Activated CD8-positive, alpha-beta memory T cell treated with anti-CD3 and anti-CD28 coated beads, Interleukin-2, amount 10 ng/mL, durations not matched to agents 7 days and 5 days (primary cell): ENCODE results near the gene WFIKKN2. TPM values are rescaled to one million over a fixed set of nuclear protein-coding genes. Genes with fewer than 3 reads are reported as not detected.
A peak's percentile ranks its signal among the peaks of the same experiment; 100 is the strongest.

Experiments used
- ATAC-seq: fragments of 150-1000 bp; cut with Tn5 transposase; one replicate; pipeline ENCODE4 v1.10.0; 2021; ENCODE audit warnings: moderate library complexity
- CTCF ChIA-PET: fragments of 350-600 bp; sonication (Branson Sonifier 250); formaldehyde crosslinking; loops from one replicate; lab custom pipeline; 2021; ENCODE audit warnings: antibody characterized with exemption; lab: Charles Lee
- DNase-seq: peaks from one replicate; pipeline ENCODE4 v3.0.0-alpha.2; 2020
- H3K27ac Mint-ChIP-seq: one replicate; pipeline ENCODE4 v1.8.0; 2021; ENCODE audit warnings: mild to moderate bottlenecking, mixed read lengths
- H3K27me3 Mint-ChIP-seq: one replicate; pipeline ENCODE4 v1.8.0; 2021; ENCODE audit warnings: mixed read lengths
- H3K36me3 Mint-ChIP-seq: one replicate; pipeline ENCODE4 v1.8.0; 2021; ENCODE audit warnings: mild to moderate bottlenecking, mixed read lengths
- H3K4me1 Mint-ChIP-seq: one replicate; pipeline ENCODE4 v1.8.0; 2021; ENCODE audit warnings: mixed read lengths
- H3K4me3 Mint-ChIP-seq: one replicate; pipeline ENCODE4 v1.8.0; 2021; ENCODE audit warnings: mild to moderate bottlenecking, moderate library complexity, mixed read lengths
- H3K9me3 Mint-ChIP-seq: one replicate; pipeline ENCODE4 v1.8.0; 2022; ENCODE audit warnings: low read depth, mixed read lengths
- total RNA-seq, 2 experiments: library from RNA; stranded (reverse); gene quantifications; one replicate each; pipeline ENCODE4 v1.2.3, GENCODE V29; 2021

The WFIKKN2 gene
- total RNA-seq, 2 experiments from 2014 or later, result not detected

GRCh38 chr17:50816771-50817751, 18.3 kb upstream of the WFIKKN2 start:
- H3K9me3 Mint-ChIP-seq, result no peaks in the 10 kb centered on the region
- no peak overlapping the region for H3K27ac Mint-ChIP-seq
- H3K4me1 Mint-ChIP-seq, result peaks cover 39% of the 10 kb centered on the region
- CTCF ChIA-PET, result interaction anchor here (0.8 to 2.9 kb wide), 13 partner anchors 11 to 188 kb away, joined by 3 to 18 read pairs (median 5); no protein-coding TSS in a partner anchor
- H3K4me3 Mint-ChIP-seq, result no peak overlapping the region
- ATAC-seq, result peak; percentile 66
- H3K27me3 Mint-ChIP-seq, result peaks cover 29% of the 10 kb centered on the region
- peaks cover 1% of the 10 kb centered on the region for H3K36me3 Mint-ChIP-seq
- DNase-seq, result peak; percentile 53

DNA sequence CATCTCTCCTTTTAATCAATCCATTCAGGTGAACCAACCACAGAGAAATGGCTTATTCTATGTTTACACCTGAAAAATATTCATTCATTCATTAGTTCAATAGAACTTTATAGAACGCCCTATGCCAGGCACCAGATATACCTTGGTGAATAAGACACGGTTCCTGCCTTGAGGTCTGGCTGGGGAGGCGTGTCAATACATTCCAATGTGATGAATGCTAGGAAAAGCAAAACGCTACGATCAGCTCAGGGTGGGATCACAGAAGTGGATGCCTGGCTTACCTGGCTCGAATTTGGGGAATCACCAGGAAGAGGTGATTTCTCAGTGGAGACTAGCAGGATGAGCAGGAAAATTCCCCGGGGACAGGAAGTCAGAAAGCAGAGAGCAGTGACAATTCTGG, 17.5 kb upstream of the WFIKKN2 start:
- H3K27me3 Mint-ChIP-seq, result peaks cover 29% of the 10 kb centered on the region
- no peak for DNase-seq
- no peak for ATAC-seq
- H3K27ac Mint-ChIP-seq, result no peak overlapping the region
- H3K36me3 Mint-ChIP-seq, result peaks cover 1% of the 10 kb centered on the region
- CTCF ChIA-PET, result interaction anchor here (1.0 to 2.9 kb wide), 7 partner anchors 11 to 187 kb away, joined by 3 to 18 read pairs (median 6); no protein-coding TSS in a partner anchor
- no peaks in the 10 kb centered on the region for H3K9me3 Mint-ChIP-seq
- H3K4me1 Mint-ChIP-seq, result peaks cover 39% of the 10 kb centered on the region
- H3K4me3 Mint-ChIP-seq, result no peak overlapping the region

- peaks cover 29% of the 10 kb centered on the region for H3K27me3 Mint-ChIP-seq
- CTCF ChIA-PET, result interaction anchor here (0.6 to 2.9 kb wide), 9 partner anchors 11 to 659 kb away, joined by 3 to 18 read pairs (median 3); no protein-coding TSS in a partner anchor
- H3K4me1 Mint-ChIP-seq, result peaks cover 39% of the 10 kb centered on the region
- DNase-seq, result no peak
- no peak overlapping the region for H3K4me3 Mint-ChIP-seq
- no peak overlapping the region for H3K27ac Mint-ChIP-seq
- no peak for ATAC-seq
- peaks cover 1% of the 10 kb centered on the region for H3K36me3 Mint-ChIP-seq
- H3K9me3 Mint-ChIP-seq, result no peaks in the 10 kb centered on the region
These were observed 17.1 kb upstream of the WFIKKN2 start for GRCh38 chr17:50818261-50818660.

DNA sequence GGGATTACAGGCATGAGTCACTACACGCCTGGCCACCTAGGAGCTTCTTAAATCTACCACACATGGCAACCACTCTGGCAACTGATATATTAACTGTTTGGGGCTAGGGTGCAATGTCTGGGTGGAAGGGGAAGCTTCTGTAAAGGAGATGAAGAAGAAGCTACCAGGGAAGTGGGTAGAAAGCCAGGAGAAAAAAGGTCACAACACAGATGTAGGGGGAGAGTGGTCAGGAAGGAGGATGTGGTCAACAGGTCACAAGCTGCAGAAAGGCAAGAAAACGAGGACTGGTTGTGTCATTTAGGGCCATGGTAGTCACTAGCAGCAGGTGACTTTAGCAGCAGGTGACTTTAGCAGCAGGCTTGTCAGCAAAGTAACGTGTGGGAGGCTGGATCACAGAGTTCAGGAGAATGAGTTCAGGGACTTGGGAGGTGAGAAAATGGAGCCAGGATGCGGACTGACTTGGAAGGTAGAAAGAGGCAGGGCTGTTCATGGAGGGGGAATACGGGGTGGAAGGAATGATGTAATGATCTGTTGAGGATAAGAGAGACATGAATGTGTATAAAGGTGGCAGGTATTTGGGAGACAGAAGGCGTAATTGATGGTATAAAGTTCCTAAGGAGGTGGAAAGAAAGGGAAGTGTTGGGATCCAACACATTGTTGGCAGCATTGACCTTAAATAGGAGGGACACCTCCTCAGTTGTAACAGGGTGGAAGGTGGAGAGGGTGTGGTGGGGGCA, 16.3 kb upstream of the WFIKKN2 start:
- H3K9me3 Mint-ChIP-seq, result peaks cover 5% of the 10 kb centered on the region
- DNase-seq, result peak; percentile 68
- H3K27me3 Mint-ChIP-seq, result peaks cover 29% of the 10 kb centered on the region
- H3K36me3 Mint-ChIP-seq, result peaks cover 1% of the 10 kb centered on the region
- H3K4me1 Mint-ChIP-seq, result peaks cover 40% of the 10 kb centered on the region
- peak; percentile 38 for ATAC-seq
- no peak overlapping the region for H3K4me3 Mint-ChIP-seq
- CTCF ChIA-PET, result interaction anchor here (0.6 to 2.9 kb wide), 10 partner anchors 10 to 660 kb away, joined by 3 to 18 read pairs (median 4); no protein-coding TSS in a partner anchor
- H3K27ac Mint-ChIP-seq, result peak overlapping the region; percentile 41

- Mint-ChIP-seq H3K4me1 (peaks cover 36% of the 10 kb centered on the region), H3K4me3 (no peak overlapping the region), H3K9me3 (peaks cover 5% of the 10 kb centered on the region), H3K27ac (no peak overlapping the region), H3K27me3 (peaks cover 28% of the 10 kb centered on the region), H3K36me3 (peaks cover 1% of the 10 kb centered on the region)
- no peak for ATAC-seq
- no peak for DNase-seq
- CTCF ChIA-PET, result interaction anchor here (0.8 to 1.3 kb wide), 2 partner anchors 20 to 25 kb away, joined by 3 to 4 read pairs; no protein-coding TSS in a partner anchor
These were observed 14.7 kb upstream of the WFIKKN2 start for GRCh38 chr17:50820651-50821050.

DNA sequence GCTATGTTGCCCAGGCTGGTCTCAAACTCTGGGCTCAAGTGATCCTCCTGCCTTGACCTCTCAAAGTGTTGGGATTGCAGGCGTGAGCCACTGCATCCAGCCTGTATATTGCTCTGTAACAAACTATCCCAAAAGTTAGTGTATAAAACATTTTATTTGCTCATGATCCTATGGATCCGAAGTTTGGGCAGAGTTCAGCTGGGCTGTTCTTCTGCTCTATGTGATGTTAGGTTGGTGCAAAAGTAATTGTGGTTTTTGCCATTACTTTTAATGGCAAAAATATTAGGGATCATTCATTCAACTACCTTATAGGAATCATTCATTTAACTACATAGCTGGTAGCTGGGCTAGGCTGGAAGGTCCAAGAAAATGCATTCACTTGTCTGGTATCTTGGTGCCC, 12.8 kb upstream of the WFIKKN2 start:
- peaks cover 1% of the 10 kb centered on the region for H3K36me3 Mint-ChIP-seq
- H3K4me1 Mint-ChIP-seq, result peaks cover 28% of the 10 kb centered on the region
- H3K4me3 Mint-ChIP-seq, result no peak overlapping the region
- H3K27ac Mint-ChIP-seq, result no peak overlapping the region
- peaks cover 20% of the 10 kb centered on the region for H3K27me3 Mint-ChIP-seq
- DNase-seq (no peak), ATAC-seq (no peak)
- H3K9me3 Mint-ChIP-seq, result peaks cover 5% of the 10 kb centered on the region
- CTCF ChIA-PET, result interaction anchor here (0.6 to 1.7 kb wide), 5 partner anchors 40 to 411 kb away, joined by 3 to 8 read pairs (median 4); no protein-coding TSS in a partner anchor

GRCh38 chr17:50824429-50824828, 11.0 kb upstream of the WFIKKN2 start:
- no peak overlapping the region for H3K4me3 Mint-ChIP-seq
- H3K9me3 Mint-ChIP-seq, result peaks cover 5% of the 10 kb centered on the region
- peaks cover 1% of the 10 kb centered on the region for H3K36me3 Mint-ChIP-seq
- H3K27ac Mint-ChIP-seq, result no peak overlapping the region
- CTCF ChIA-PET, result interaction anchor here (2.0 kb wide), 1 partner anchor 132 kb away, joined by 5 read pairs; no protein-coding TSS in a partner anchor
- H3K27me3 Mint-ChIP-seq, result peaks cover 14% of the 10 kb centered on the region
- DNase-seq (no peak), ATAC-seq (no peak)
- peaks cover 21% of the 10 kb centered on the region for H3K4me1 Mint-ChIP-seq

DNA sequence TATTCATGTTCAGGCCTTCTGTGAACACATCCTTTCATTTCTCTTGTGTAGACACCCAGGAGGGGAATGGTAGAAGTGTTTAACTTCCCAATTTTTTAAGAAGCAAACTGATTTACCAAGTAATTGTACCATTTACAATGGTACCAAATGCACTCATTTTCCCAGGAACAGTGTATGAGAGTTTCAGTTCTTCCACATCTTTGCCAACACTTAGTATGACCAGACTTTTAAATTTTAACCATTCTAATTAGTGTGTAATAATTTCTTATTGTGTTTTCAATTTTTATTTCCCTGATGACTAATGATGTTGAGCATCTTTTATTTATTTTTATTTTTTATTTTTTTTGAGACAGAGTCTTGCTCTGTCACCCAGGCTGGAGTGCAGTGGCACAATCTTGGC, 10.2 kb upstream of the WFIKKN2 start:
- Mint-ChIP-seq H3K27ac (no peak overlapping the region), H3K27me3 (peaks cover 14% of the 10 kb centered on the region), H3K4me3 (no peak overlapping the region), H3K9me3 (peaks cover 5% of the 10 kb centered on the region), H3K36me3 (peaks cover 1% of the 10 kb centered on the region), H3K4me1 (peaks cover 19% of the 10 kb centered on the region)
- no peak for DNase-seq
- no peak for ATAC-seq
- CTCF ChIA-PET, result interaction anchor here (2.0 to 2.1 kb wide), 2 partner anchors 17 to 132 kb away, joined by 5 to 6 read pairs; no protein-coding TSS in a partner anchor

- Mint-ChIP-seq H3K4me1 (peaks cover 11% of the 10 kb centered on the region), H3K36me3 (no peaks in the 10 kb centered on the region), H3K27ac (no peak overlapping the region), H3K4me3 (no peak overlapping the region), H3K27me3 (peaks cover 9% of the 10 kb centered on the region), H3K9me3 (peaks cover 3% of the 10 kb centered on the region)
- CTCF ChIA-PET, result interaction anchor here (0.6 to 4.6 kb wide), 3 partner anchors 11 to 128 kb away, joined by 3 to 18 read pairs (median 3); no protein-coding TSS in a partner anchor
- peak; percentile 27 for ATAC-seq
- DNase-seq, result no peak
These were observed 6.7 kb upstream of the WFIKKN2 start for GRCh38 chr17:50828508-50829170.

- no peaks in the 10 kb centered on the region for H3K9me3 Mint-ChIP-seq
- no peak overlapping the region for H3K4me3 Mint-ChIP-seq
- peaks cover 10% of the 10 kb centered on the region for H3K4me1 Mint-ChIP-seq
- ATAC-seq, result no peak
- no peak overlapping the region for H3K27ac Mint-ChIP-seq
- DNase-seq, result no peak
- peaks cover 5% of the 10 kb centered on the region for H3K27me3 Mint-ChIP-seq
- CTCF ChIA-PET, result interaction anchor here (0.7 to 4.6 kb wide), 3 partner anchors 11 to 83 kb away, joined by 3 to 18 read pairs (median 4); no protein-coding TSS in a partner anchor
- H3K36me3 Mint-ChIP-seq, result no peaks in the 10 kb centered on the region
These were observed 6.1 kb upstream of the WFIKKN2 start for GRCh38 chr17:50829332-50829731.

DNA sequence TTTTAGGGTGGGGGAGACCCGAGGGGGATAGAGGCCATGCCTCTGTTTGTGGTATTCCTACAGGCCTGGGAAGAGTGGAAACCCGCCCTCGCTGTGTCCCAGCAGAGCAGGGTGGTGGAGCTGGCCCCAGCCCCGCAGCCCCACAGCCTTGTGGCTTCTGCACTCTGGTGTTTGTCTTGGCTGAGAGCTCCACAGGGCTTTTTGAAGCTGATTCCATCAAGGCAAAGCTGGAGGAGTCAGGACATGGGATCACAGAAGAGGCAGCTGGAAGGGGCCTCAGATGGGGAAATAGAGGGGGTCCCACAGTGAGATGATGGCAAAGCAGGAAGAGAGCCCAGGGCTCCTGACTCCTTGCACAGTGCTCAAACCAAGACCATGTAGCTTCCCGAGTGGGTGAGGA, 5.0 kb upstream of the WFIKKN2 start:
- Mint-ChIP-seq H3K27me3 (peaks cover 10% of the 10 kb centered on the region), H3K9me3 (no peaks in the 10 kb centered on the region), H3K4me1 (peaks cover 10% of the 10 kb centered on the region), H3K36me3 (no peaks in the 10 kb centered on the region), H3K4me3 (no peak overlapping the region), H3K27ac (no peak overlapping the region)
- CTCF ChIA-PET, result interaction anchor here (1.0 to 4.6 kb wide), 4 partner anchors 12 to 47 kb away, joined by 3 to 18 read pairs (median 4); no protein-coding TSS in a partner anchor
- ATAC-seq (no peak), DNase-seq (no peak)

DNA sequence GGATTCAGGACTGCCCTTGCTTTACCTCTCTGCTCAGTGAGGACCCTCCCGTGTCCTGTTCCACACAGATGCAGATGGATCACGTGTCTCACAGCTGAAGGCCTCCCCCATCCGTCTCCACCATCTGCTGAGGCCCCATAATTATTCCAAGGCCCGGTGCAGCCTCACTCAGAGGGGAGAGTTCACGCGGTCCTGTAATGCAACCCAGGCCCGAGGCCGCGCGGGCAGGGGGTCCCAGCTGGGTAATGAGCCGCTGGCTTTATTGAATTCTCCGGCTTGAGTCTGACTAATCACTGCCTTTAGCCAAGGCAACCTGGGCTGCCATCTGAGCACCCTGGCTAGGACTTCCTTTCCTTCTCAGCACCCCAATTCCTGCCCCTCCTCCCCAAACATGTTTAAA, 4.4 kb upstream of the WFIKKN2 start:
- H3K27me3 Mint-ChIP-seq, result peaks cover 16% of the 10 kb centered on the region
- H3K36me3 Mint-ChIP-seq, result no peaks in the 10 kb centered on the region
- H3K27ac Mint-ChIP-seq, result no peak overlapping the region
- no peak for ATAC-seq
- DNase-seq, result no peak
- peaks cover 10% of the 10 kb centered on the region for H3K4me1 Mint-ChIP-seq
- CTCF ChIA-PET, result interaction anchor here (1.0 to 4.6 kb wide), 5 partner anchors 13 to 48 kb away, joined by 3 to 18 read pairs (median 4); no protein-coding TSS in a partner anchor
- no peaks in the 10 kb centered on the region for H3K9me3 Mint-ChIP-seq
- no peak overlapping the region for H3K4me3 Mint-ChIP-seq
